HEK293T (cell line): ENCODE results near the gene SETD2.

Experiments used
- CTCF ChIA-PET: fragments of 350-600 bp; formaldehyde crosslinking; extraction: SDS; loops from one replicate; lab custom pipeline; 2021; ENCODE audit warnings: antibody characterized with exemption, inconsistent platforms; lab: Yijun Ruan, JAX
- POLR2A ChIA-PET: fragments of 350-600 bp; formaldehyde crosslinking; extraction: SDS; loops from one replicate; lab custom pipeline; 2020; ENCODE audit warnings: antibody characterized with exemption, inconsistent platforms; lab: Yijun Ruan, JAX
- DNase-seq: peaks from one replicate; pipeline ENCODE4 v3.0.0; 2012; ENCODE audit warnings: mixed read lengths; ENCODE audit errors: extremely low spot score
- ARNT ChIP-seq: fragments of 450-650 bp; IDR thresholded peaks from 2 replicates; pipeline ENCODE4 v1.6.1; 2017; ENCODE audit warnings: mild to moderate bottlenecking
- BHLHE40 ChIP-seq: fragments of 450-650 bp; IDR thresholded peaks from 2 replicates; pipeline ENCODE4 v1.6.1; 2016; ENCODE audit warnings: mild to moderate bottlenecking, moderate library complexity, borderline replicate concordance
- CTBP1 ChIP-seq: fragments of 450-650 bp; IDR thresholded peaks from 2 replicates; pipeline ENCODE4 v1.6.1; 2016; ENCODE audit warnings: borderline replicate concordance
- ELF4 ChIP-seq: fragments of 450-650 bp; IDR thresholded peaks from 2 replicates; pipeline ENCODE4 v1.6.1; 2017; ENCODE audit warnings: antibody characterized with exemption
- FOXA1 ChIP-seq: fragments of 450-650 bp; IDR thresholded peaks from 2 replicates; pipeline ENCODE4 v1.6.1; 2016; ENCODE audit warnings: mild to moderate bottlenecking
- FOXK2 ChIP-seq: fragments of 450-650 bp; IDR thresholded peaks from 2 replicates; pipeline ENCODE4 v1.6.1; 2016; ENCODE audit warnings: mild to moderate bottlenecking
- FOXM1 ChIP-seq: fragments of 450-650 bp; IDR thresholded peaks from 2 replicates; pipeline ENCODE4 v1.6.1; 2017; ENCODE audit warnings: mild to moderate bottlenecking, borderline replicate concordance
- HDGF ChIP-seq: fragments of 450-650 bp; IDR thresholded peaks from 2 replicates; pipeline ENCODE4 v1.6.1; 2017; ENCODE audit warnings: antibody characterized with exemption, borderline replicate concordance
- L3MBTL2 ChIP-seq: fragments of 450-650 bp; conservative IDR thresholded peaks from 2 replicates; pipeline ENCODE4 v1.6.1; 2016; ENCODE audit warnings: mild to moderate bottlenecking
- LEF1 ChIP-seq: fragments of 450-650 bp; IDR thresholded peaks from 2 replicates; pipeline ENCODE4 v1.6.1; 2017; ENCODE audit warnings: mild to moderate bottlenecking, borderline replicate concordance
- NFRKB ChIP-seq: fragments of 450-650 bp; IDR thresholded peaks from 2 replicates; pipeline ENCODE4 v1.6.1; 2016; ENCODE audit warnings: mild to moderate bottlenecking, moderate library complexity
- SP1 ChIP-seq: fragments of 450-650 bp; IDR thresholded peaks from 2 replicates; pipeline ENCODE4 v1.6.1; 2017
- SUZ12 ChIP-seq: fragments of 450-650 bp; IDR thresholded peaks from 2 replicates; pipeline ENCODE4 v1.6.1; 2016; ENCODE audit warnings: mild to moderate bottlenecking
- TARDBP ChIP-seq: fragments of 450-650 bp; IDR thresholded peaks from 2 replicates; pipeline ENCODE4 v1.6.1; 2016
- ZNF384 ChIP-seq: fragments of 450-650 bp; IDR thresholded peaks from 2 replicates; pipeline ENCODE4 v1.6.1; 2016
- TF ChIP-seq, protein P1 (sequence below): fragments of 450-650 bp; IDR thresholded peaks from 2 replicates; pipeline ENCODE4 v1.6.1; 2016

Gene SETD2

DNA sequence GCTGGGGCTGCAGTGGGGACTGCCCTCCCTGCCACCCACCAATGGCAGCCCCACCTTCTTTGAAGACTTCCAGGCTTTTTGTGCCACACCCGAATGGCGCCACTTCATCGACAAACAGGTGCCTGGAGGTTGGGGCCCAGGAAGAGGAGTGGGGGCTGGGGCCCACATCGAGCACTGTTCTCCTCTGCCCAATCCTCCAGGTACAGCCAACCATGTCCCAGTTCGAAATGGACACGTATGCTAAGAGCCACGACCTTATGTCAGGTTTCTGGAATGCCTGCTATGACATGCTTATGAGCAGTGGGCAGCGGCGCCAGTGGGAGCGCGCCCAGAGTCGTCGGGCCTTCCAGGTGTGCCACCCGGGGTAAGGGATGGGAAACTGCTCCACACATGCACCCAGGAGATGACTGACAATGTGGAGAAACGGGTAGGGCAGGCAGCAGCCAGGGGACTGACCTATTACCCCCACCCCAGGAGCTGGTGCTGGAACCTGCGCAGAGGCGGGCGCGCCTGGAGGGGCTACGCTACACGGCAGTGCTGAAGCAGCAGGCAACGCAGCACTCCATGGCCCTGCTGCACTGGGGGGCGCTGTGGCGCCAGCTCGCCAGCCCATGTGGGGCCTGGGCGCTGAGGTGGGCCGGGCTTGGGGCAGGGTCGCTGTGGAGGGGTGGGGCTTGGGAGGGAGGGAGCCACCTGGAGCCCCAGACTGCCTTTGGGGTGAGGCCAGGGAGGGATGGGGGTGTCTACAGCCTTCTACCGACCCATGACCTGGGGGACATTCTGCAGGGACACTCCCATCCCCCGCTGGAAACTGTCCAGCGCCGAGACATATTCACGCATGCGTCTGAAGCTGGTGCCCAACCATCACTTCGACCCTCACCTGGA lies 161.5 kb downstream of the SETD2 start:
- no peak for TF ChIP-seq L3MBTL2
- TF ChIP-seq CTBP1: no peak
- no peak for TF ChIP-seq ARNT
- no peak for TF ChIP-seq SP1
- TF ChIP-seq LEF1: no peak
- no peak for TF ChIP-seq FOXM1
- ChIA-PET POLR2A (no interaction called here), CTCF (no interaction called here)
- DNase-seq: no peak

DNA sequence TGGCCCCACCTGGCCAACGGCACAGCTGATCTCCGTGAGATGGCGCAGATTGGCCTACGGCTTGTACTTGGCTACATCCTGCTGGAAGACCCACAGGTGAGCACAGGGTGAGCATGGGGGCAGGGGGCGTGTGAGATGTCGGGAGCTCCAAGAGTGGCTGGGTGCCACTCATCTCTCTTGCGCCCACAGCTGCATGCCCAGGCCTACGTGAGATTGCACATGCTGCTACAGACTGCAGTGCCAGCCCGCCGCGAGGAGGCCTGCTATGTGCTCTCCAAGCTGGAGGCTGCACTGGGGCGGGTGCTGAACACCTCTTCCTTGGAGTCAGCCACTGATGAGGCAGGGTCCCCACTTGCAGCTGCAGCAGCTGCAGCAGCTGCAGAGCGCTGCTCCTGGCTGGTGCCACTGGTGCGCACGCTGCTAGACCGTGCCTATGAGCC lies 162.2 kb downstream of the SETD2 start:
- no peak for DNase-seq
- ChIA-PET CTCF (no interaction called here), POLR2A (no interaction called here)
- TF ChIP-seq SP1: no peak
- TF ChIP-seq LEF1: no peak
- TF ChIP-seq SUZ12: no peak
- TF ChIP-seq ELF4: no peak
- TF ChIP-seq ARNT: no peak
- TF ChIP-seq HDGF: no peak

DNA sequence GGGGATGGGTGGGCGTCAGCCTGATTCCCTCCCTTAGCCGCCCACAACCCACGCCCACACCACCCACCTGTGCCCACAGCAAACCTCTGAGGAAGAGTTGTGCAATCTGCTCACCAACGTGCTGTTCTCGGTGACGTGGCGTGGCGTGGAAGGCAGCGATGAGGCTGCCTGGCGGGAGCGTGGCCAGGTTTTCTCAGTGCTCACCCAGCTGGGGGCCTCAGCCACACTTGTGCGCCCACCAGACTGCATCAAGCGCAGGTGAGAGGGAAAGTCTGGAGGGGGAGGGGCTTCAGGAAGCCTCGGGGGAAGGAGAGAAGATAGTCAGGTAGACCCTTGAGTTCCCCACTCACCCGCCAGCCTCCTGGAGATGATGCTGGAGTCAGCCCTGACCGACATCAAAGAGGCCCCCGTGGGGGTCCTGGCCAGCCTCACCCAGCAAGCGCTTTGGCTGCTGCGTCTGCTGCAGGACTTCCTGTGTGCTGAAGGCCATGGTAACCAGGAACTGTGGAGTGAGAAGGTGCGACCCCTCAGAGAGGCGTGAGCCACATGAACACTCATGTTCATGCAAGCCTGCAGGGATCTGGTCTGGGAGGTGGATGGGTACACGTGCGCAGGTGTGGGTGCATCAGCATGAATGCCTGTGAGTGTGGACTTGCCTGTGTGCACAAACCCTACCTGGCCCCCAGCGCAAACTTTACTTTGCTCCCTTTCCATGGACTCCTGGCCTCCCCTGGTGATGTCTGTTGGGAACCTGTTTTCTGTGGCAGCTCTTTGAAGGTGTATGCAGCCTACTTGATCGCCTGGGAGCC lies 162.8 kb downstream of the SETD2 start:
- DNase-seq: no peak
- no peak for TF ChIP-seq LEF1
- no peak for TF ChIP-seq NFRKB
- no peak for TF ChIP-seq ELF4
- no peak for TF ChIP-seq SUZ12
- TF ChIP-seq, protein P1, sequence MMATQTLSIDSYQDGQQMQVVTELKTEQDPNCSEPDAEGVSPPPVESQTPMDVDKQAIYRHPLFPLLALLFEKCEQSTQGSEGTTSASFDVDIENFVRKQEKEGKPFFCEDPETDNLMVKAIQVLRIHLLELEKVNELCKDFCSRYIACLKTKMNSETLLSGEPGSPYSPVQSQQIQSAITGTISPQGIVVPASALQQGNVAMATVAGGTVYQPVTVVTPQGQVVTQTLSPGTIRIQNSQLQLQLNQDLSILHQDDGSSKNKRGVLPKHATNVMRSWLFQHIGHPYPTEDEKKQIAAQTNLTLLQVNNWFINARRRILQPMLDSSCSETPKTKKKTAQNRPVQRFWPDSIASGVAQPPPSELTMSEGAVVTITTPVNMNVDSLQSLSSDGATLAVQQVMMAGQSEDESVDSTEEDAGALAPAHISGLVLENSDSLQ: no peak
- no peak for TF ChIP-seq HDGF
- POLR2A ChIA-PET: no interaction called here
- CTCF ChIA-PET: no interaction called here

DNA sequence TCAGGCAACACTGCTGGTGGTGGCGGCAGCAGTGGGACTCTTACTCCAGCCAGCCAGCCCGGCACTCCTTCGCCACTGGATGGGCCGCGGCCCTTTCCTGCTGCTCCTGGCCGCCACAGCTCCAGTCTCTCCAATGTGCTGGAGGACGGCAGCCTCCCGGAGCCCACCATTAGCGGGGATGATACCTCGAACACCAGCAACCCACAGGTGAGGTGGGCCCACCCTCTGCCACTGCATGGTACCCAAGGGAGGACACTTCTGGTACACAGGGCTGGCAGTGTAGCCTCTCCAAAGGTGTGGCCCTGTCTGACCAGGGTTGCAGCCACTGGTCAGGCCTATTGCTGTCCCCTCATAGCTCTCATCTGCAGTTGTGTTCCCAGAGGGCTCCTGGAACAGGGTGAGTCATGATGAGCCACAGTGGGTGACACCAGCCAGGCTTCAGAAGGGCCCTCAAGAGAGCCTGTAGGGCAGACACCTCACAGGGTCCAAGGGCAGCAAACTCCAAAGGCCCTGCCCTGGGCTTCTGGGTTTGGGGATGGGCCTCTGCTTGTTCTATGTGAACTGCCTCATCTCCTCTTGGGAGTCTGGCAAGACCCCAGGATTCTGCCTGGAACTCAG lies 163.6 kb downstream of the SETD2 start:
- TF ChIP-seq SUZ12 (no peak), FOXA1 (no peak), TARDBP (no peak), HDGF (no peak), FOXK2 (no peak), NFRKB (no peak), SP1 (no peak), CTBP1 (no peak), BHLHE40 (no peak)
- TF ChIP-seq, protein P1: no peak
- ChIA-PET POLR2A (no interaction called here), CTCF (interaction anchor here (0.6 kb wide), 1 partner anchor 13 kb away, joined by 3 read pairs; no protein-coding TSS in a partner anchor)
- no peak for DNase-seq

DNA sequence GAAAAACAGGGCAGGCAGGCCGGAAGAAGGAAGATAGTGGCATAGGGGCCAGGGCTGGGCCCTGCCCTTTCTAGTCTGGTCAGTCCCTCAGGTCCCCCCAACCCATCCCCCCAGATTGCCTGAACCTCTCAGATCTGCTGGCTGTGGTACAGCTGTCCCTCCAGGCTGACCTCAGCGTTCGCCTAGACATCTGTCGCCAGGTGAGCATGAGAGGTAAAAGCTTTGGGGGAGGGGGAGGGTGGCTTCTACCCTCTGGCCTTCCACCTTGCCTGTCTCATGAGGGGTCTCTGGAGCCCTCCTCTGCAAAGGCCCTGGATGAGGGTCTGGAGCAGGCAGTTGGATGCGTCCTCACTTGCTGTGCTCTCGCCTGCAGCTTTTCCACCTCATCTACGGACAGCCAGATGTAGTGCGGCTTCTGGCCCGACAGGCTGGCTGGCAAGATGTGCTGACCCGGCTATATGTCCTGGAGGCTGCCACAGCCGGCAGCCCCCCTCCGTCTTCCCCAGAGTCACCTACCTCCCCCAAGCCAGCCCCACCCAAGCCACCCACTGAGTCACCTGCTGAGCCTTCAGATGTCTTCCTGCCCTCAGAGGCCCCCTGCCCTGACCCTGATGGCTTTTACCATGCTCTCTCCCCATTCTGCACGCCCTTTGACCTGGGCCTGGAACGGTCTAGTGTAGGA lies 164.3 kb downstream of the SETD2 start:
- ChIA-PET POLR2A (no interaction called here), CTCF (interaction anchor here (0.6 to 1.0 kb wide), 2 partner anchors 13 to 43 kb away, joined by 3 read pairs; no protein-coding TSS in a partner anchor)
- no peak for TF ChIP-seq HDGF
- no peak for TF ChIP-seq BHLHE40
- TF ChIP-seq LEF1: no peak
- no peak for DNase-seq

DNA sequence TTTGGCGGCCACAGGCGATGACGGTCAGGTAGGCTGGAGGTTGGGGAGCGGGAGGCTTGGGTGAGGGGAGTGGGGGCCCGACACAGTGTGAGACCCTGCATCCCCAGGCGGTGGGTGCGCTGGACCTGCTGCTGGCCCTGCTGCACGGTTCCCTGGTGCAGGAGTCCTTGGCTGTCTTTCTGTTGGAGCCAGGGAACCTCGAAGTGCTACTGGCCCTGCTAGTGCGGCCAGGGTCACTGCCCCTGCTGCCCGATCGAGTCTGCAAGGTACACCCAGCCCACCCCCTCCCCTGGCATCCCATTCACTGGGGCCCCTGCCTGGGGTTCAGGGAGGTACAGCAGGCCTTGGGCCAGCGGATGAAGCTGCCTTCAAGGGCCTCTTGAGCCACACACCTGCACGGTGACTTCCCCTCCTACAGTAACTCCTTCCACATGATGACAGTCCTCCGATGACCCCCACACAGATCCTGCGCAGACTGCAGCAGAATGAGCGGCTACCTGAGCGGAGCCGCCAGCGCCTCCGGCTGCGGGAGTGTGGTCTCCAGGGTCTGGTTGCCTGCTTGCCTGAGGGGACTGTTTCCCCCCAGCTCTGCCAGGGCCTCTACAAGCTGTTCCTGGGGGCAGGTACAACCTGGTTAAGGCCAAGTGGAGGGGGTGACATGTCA lies 164.9 kb downstream of the SETD2 start:
- DNase-seq: no peak
- POLR2A ChIA-PET: interaction anchor here (0.6 to 1.1 kb wide), 2 partner anchors 11 to 19 kb away, joined by 3 to 4 read pairs; partner anchors contain the start of gene NBEAL2
- CTCF ChIA-PET: interaction anchor here (0.9 to 1.5 kb wide), 7 partner anchors 12 to 90 kb away, joined by 3 to 6 read pairs (median 3); no protein-coding TSS in a partner anchor
- TF ChIP-seq LEF1 (no peak), SP1 (no peak), CTBP1 (no peak), ZNF384 (no peak), ARNT (no peak), ELF4 (no peak), FOXM1 (no peak), L3MBTL2 (no peak), FOXA1 (no peak), NFRKB (no peak), HDGF (no peak), SUZ12 (no peak), TARDBP (no peak), FOXK2 (no peak), BHLHE40 (no peak)
- TF ChIP-seq, protein P1: no peak
